IMR-90 (cell line): ENCODE data around the gene PRL. TPM values are rescaled to one million over a fixed set of nuclear protein-coding genes. Genes with fewer than 3 reads are reported as not detected.

Source experiments
- ATAC-seq: fragments of 200-7000 bp; cut with Tn5 transposase; 2 replicates; pipeline ENCODE4 v1.9.1; 2020; ENCODE audit warnings: low read depth, mild to moderate bottlenecking, moderate library complexity
- BruUV-seq: library from RNA; stranded (reverse); fragments of 400-500 nt; replicated peaks from 2 replicates; lab custom pipeline; 2021; lab: Mats Ljungman, UMichigan
- CTCF ChIA-PET: fragments of 300-600 bp; formaldehyde crosslinking; extraction: SDS; loops from one replicate; lab custom pipeline; 2021; ENCODE audit warnings: antibody characterized with exemption; lab: Yijun Ruan, JAX
- POLR2A ChIA-PET: fragments of 300-600 bp; sonication (Branson Sonifier 250); formaldehyde crosslinking; loops from one replicate; lab custom pipeline; 2022; ENCODE audit warnings: antibody characterized with exemption; ENCODE audit not compliant: unreplicated experiment; lab: Charles Lee
- DNase-seq: peaks from one replicate; pipeline ENCODE4 v3.0.0; 2013
- H2AFZ ChIP-seq: replicated peaks from 2 replicates; pipeline ENCODE3; 2013; ENCODE audit warnings: low read length, mild to moderate bottlenecking; ENCODE audit not compliant: poor library complexity
- H2AK5ac ChIP-seq: 2 replicates; pipeline ENCODE4 v1.6.1; 2013; ENCODE audit warnings: low read depth, low read length, inconsistent platforms
- H2AK9ac ChIP-seq: replicated peaks from 2 replicates; pipeline ENCODE3; 2013; ENCODE audit warnings: mild to moderate bottlenecking, low read depth, low read length, moderate library complexity; ENCODE audit not compliant: poor library complexity
- H2BK120ac ChIP-seq: 2 replicates; pipeline ENCODE4 v1.6.1; 2013; ENCODE audit warnings: low read depth, low read length, inconsistent platforms
- H2BK15ac ChIP-seq: 3 replicates; pipeline ENCODE4 v1.6.1; 2013; ENCODE audit warnings: low read depth, low read length, inconsistent platforms
- H2BK20ac ChIP-seq: 2 replicates; pipeline ENCODE4 v1.6.1; 2013; ENCODE audit warnings: low read depth, mild to moderate bottlenecking, inconsistent platforms, low read length, moderate library complexity
- H2BK5ac ChIP-seq: 2 replicates; pipeline ENCODE4 v1.6.1; 2013; ENCODE audit warnings: mild to moderate bottlenecking, low read depth, low read length, inconsistent platforms; ENCODE audit not compliant: poor library complexity, severe bottlenecking
- H3K14ac ChIP-seq: replicated peaks from 2 replicates; pipeline ENCODE4 v1.6.1; 2013; ENCODE audit warnings: low read depth, low read length, inconsistent platforms
- H3K18ac ChIP-seq: 2 replicates; pipeline ENCODE4 v1.6.1; 2013; ENCODE audit warnings: low read depth, low read length, control low read depth
- H3K23ac ChIP-seq: 2 replicates; pipeline ENCODE4 v1.6.1; 2013; ENCODE audit warnings: low read depth, low read length, inconsistent platforms
- H3K27ac ChIP-seq: 2 replicates; pipeline ENCODE4 v1.5.1; 2013; ENCODE audit warnings: mild to moderate bottlenecking, control low read depth, low read length; ENCODE audit not compliant: insufficient read depth
- H3K27me3 ChIP-seq: 2 replicates; pipeline ENCODE4 v1.6.1; 2013; ENCODE audit warnings: low read length; ENCODE audit not compliant: control insufficient read depth, insufficient read depth
- H3K36me3 ChIP-seq: 2 replicates; pipeline ENCODE4 v1.6.1; 2013; ENCODE audit warnings: low read length, mixed read lengths; ENCODE audit not compliant: control insufficient read depth, insufficient read depth
- H3K4ac ChIP-seq: 2 replicates; pipeline ENCODE4 v1.6.1; 2013; ENCODE audit warnings: low read depth, low read length, inconsistent platforms
- H3K4me1 ChIP-seq: 2 replicates; pipeline ENCODE4 v1.6.1; 2013; ENCODE audit warnings: low read length, mixed read lengths; ENCODE audit not compliant: control insufficient read depth, insufficient read depth
- H3K4me2 ChIP-seq: 2 replicates; pipeline ENCODE4 v1.6.1; 2013; ENCODE audit warnings: low read depth, mild to moderate bottlenecking, control low read depth, low read length, moderate library complexity
- H3K4me3 ChIP-seq: 2 replicates; pipeline ENCODE4 v1.5.1; 2013; ENCODE audit warnings: low read depth, mild to moderate bottlenecking, control low read depth, low read length, moderate library complexity; ENCODE audit not compliant: insufficient read depth
- H3K56ac ChIP-seq: 2 replicates; pipeline ENCODE4 v1.6.1; 2013; ENCODE audit warnings: low read length, inconsistent platforms; ENCODE audit not compliant: insufficient read depth; ENCODE audit errors: extremely low read depth
- H3K79me1 ChIP-seq, 2 experiments: 2 replicates each; pipeline ENCODE4 v1.6.1; 2013; ENCODE audit warnings: low read length in 2 of 2, inconsistent platforms in 1 of 2, low read depth in 1 of 2
- H3K9ac ChIP-seq: 2 replicates; pipeline ENCODE4 v1.6.1; 2013; ENCODE audit warnings: low read depth, low read length, control low read depth
- H3K9me1 ChIP-seq: 2 replicates; pipeline ENCODE4 v1.6.1; 2013; ENCODE audit warnings: low read length, inconsistent platforms; ENCODE audit not compliant: insufficient read depth
- H3K9me3 ChIP-seq: 2 replicates; pipeline ENCODE4 v1.6.1; 2013; ENCODE audit warnings: low read length; ENCODE audit not compliant: control insufficient read depth, insufficient read depth
- H4K20me1 ChIP-seq: 2 replicates; pipeline ENCODE4 v1.6.1; 2013; ENCODE audit warnings: low read length, inconsistent platforms; ENCODE audit not compliant: insufficient read depth
- H4K5ac ChIP-seq: 2 replicates; pipeline ENCODE4 v1.6.1; 2013; ENCODE audit warnings: mild to moderate bottlenecking, low read depth, low read length, control low read depth
- H4K8ac ChIP-seq, 2 experiments: 2 replicates each; pipeline ENCODE4 v1.6.1; 2013; ENCODE audit warnings: low read depth in 2 of 2, low read length in 2 of 2, control low read depth in 1 of 2, inconsistent platforms in 1 of 2
- H4K91ac ChIP-seq: 2 replicates; pipeline ENCODE4 v1.6.1; 2013; ENCODE audit warnings: low read depth, low read length, inconsistent platforms; ENCODE audit not compliant: insufficient read depth
- CHD1 ChIP-seq: IDR thresholded peaks from 2 replicates; pipeline ENCODE4 v1.6.1; 2012; ENCODE audit warnings: low read depth, low read length, improper control_type of control experiment
- FOS ChIP-seq: fragments of 150-350 bp; IDR thresholded peaks from 2 replicates; pipeline ENCODE4 v1.6.1; 2016; ENCODE audit warnings: low read depth, low read length
- MAFK ChIP-seq: IDR thresholded peaks from 2 replicates; pipeline ENCODE4 v1.6.1; 2012; ENCODE audit warnings: low read depth, low read length, improper control_type of control experiment
- MAZ ChIP-seq: IDR thresholded peaks from 2 replicates; pipeline ENCODE4 v1.6.1; 2012; ENCODE audit warnings: low read depth, mild to moderate bottlenecking, low read length, improper control_type of control experiment, moderate library complexity, borderline replicate concordance
- NFE2L2 ChIP-seq: fragments of 150-350 bp; IDR thresholded peaks from 2 replicates; pipeline ENCODE4 v1.6.1; 2016; ENCODE audit warnings: low read depth, mild to moderate bottlenecking, low read length
- POLR2A ChIP-seq: IDR thresholded peaks from 2 replicates; pipeline ENCODE4 v1.6.1; 2012; ENCODE audit warnings: mild to moderate bottlenecking, low read depth, low read length
- RAD21 ChIP-seq: IDR thresholded peaks from 2 replicates; pipeline ENCODE4 v1.6.1; 2012; ENCODE audit warnings: low read length, improper control_type of control experiment
- RCOR1 ChIP-seq: IDR thresholded peaks from 2 replicates; pipeline ENCODE4 v1.6.1; 2012; ENCODE audit warnings: mild to moderate bottlenecking, low read length, improper control_type of control experiment; ENCODE audit not compliant: insufficient replicate concordance
- RFX5 ChIP-seq: IDR thresholded peaks from 2 replicates; pipeline ENCODE4 v1.8.0; 2012; ENCODE audit warnings: low read depth, mild to moderate bottlenecking, low read length, moderate library complexity
- SMC3 ChIP-seq: fragments of 150-350 bp; IDR thresholded peaks from 2 replicates; pipeline ENCODE4 v1.6.1; 2016; ENCODE audit warnings: low read depth, mild to moderate bottlenecking, antibody characterized with exemption, low read length, moderate library complexity
- WGBS, 2 experiments: methylation state at CpG; one replicate each; pipeline versions ENCODE4 v1.1.5 to v1.1.7; 2013; ENCODE audit warnings: missing lambda C conversion rate in 2 of 2; ENCODE audit not compliant: insufficient read length in 1 of 2; ENCODE audit errors: extremely low coverage in 2 of 2; 5-methylcytosine and 5-hydroxymethylcytosine counted together
- dilution Hi-C: fragments of 300-500 bp; cut with HindIII; formaldehyde crosslinking; loops from one replicate; pipeline ENCODE4 v1.14.3; 2018; ENCODE audit warnings: low sequenced_read_pairs; ENCODE audit not compliant: unreplicated experiment
- in situ Hi-C: fragments of 300-500 bp; cut with MboI; formaldehyde crosslinking; loops from 3 replicates; pipeline ENCODE4 v1.14.3; 2019; ENCODE audit warnings: low sequenced_read_pairs, inconsistent platforms, mixed read lengths
- intact Hi-C: fragments of 100-400 bp; cut with micrococcal nuclease; formaldehyde crosslinking; loops from 2 replicates; pipeline ENCODE4 v1.10.0; 2022
- polyA plus RNA-seq, 3 experiments: library from polyadenylated mRNA; depleted of rRNA; stranded (reverse); fragments of >200 nt; gene quantifications; 2 replicates each; pipeline ENCODE4 v1.2.3, GENCODE V29; 2012; ENCODE audit warnings: low replicate concordance in 1 of 3
- total RNA-seq: library from RNA; depleted of rRNA; stranded (reverse); fragments of >200 nt; gene quantifications from 2 replicates; pipeline ENCODE4 v1.2.3, GENCODE V29; 2012
- TF ChIP-seq, protein P1 (sequence below): conservative IDR thresholded peaks from 2 replicates; pipeline ENCODE4 v1.5.1; 2012; ENCODE audit warnings: mild to moderate bottlenecking, low read depth, low read length, improper control_type of control experiment
- TF ChIP-seq, protein P2 (sequence below): fragments of 150-350 bp; IDR thresholded peaks from 2 replicates; pipeline ENCODE4 v1.6.1; 2017; ENCODE audit warnings: mild to moderate bottlenecking, antibody characterized with exemption, low read length, low read depth
- TF ChIP-seq, protein P3 (sequence below): fragments of 150-350 bp; IDR thresholded peaks from 2 replicates; pipeline ENCODE4 v1.6.1; 2016; ENCODE audit warnings: low read depth, mild to moderate bottlenecking, low read length, moderate library complexity, borderline replicate concordance

Gene PRL
- total and polyA plus RNA-seq, 2 of the 4 experiments (the other 2 are of a cell fraction) = not detected

DNA sequence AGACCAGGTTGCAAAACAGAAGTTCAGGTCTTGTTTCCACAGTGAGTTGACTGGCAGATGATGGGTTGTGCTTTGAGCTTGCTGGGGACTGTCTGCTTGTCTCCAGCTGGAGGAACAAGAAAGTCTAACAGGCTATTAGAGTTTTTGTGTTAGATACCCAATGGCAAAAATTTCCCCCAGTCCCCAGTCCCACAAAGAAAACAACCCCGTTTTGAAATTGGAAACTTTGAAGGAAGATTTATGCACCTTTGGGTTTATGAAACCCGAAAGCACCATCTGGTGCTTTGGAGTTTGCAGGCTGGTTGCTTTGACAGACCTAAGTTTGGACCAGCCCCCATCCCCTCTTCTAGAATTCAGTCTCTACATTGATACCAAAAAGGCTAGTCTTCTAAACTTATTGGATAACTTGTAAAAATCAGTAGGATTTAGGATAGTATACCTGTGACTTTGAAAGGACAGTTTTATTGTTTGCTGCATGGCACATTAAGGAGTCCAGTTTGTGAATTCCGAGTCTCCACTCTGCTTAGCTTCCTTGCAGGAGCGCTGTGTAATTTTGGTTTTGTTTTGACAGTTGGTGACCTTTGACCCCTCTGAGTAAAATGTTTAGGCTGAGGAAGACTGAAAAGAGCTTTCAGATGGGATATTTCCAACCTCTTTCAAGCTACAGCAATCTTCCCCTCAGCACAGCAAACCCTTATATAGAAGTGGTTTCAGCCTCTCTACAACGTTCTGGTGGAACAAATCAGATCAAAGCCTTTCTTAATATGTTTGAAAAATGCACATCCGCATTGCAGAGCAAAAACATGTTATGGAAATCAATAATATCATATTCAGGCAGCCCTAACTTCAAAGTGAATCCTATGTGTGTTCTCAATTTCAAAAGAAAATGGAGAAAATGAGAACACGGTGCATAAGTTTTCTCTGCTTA, 25.5 kb upstream of the PRL start:
- WGBS, 2 experiments = 75% methylated on average over 1 of the region's 7 CpGs; no CpG with 5 or more reads in 1 of the 2 experiments
- H3K9me1 ChIP-seq = no peaks in the 10 kb centered on the region
- no peak overlapping the region for H3K27ac ChIP-seq
- peak overlapping the region in 1 of 2 experiments; percentile 43; a peak in 1 of 4 replicates for H4K8ac ChIP-seq
- DNase-seq (peak; percentile 65), ATAC-seq (peak; percentile 48)
- no peak overlapping the region; the same call in none of the 2 replicates for H3K14ac ChIP-seq
- peak overlapping the region; percentile 22; the same call in 1 of the 2 replicates for H3K56ac ChIP-seq
- peaks cover 15% of the 10 kb centered on the region for H3K4me1 ChIP-seq
- ChIA-PET CTCF (no interaction called here), POLR2A (no interaction called here)
- peak overlapping the region; percentile 70; the same call in 1 of the 2 replicates for H3K18ac ChIP-seq
- H4K5ac ChIP-seq = peak overlapping the region; percentile 63; the same call in 1 of the 2 replicates
- intact Hi-C loops (loop anchor here (5.0 to 10.0 kb wide), 3 partner anchors 175 to 552 kb away; no protein-coding TSS in a partner anchor), in situ Hi-C loops (no loop called here), dilution Hi-C loops (no loop called here)
- H3K79me1 ChIP-seq = no peaks in the 10 kb centered on the region
- H2AFZ ChIP-seq = no peak overlapping the region
- no peaks in the 10 kb centered on the region for H4K20me1 ChIP-seq
- peak overlapping the region; percentile 5; the same call in 1 of the 2 replicates for H2BK120ac ChIP-seq
- H2AK5ac ChIP-seq = no peak overlapping the region
- no peak overlapping the region for H2AK9ac ChIP-seq
- no TSS peak for BruUV-seq
- 0 out of 3 replicates have a peak overlapping the region, but pooled peaks have one; percentile 35 for H2BK15ac ChIP-seq
- peak overlapping the region; percentile 66; the same call in 1 of the 2 replicates for H4K91ac ChIP-seq
- no peak overlapping the region for H2BK5ac ChIP-seq
- no peak overlapping the region for H3K4me3 ChIP-seq
- peak overlapping the region; percentile 38 for H2BK20ac ChIP-seq
- H3K36me3 ChIP-seq = no peaks in the 10 kb centered on the region
- no peak overlapping the region for H3K9ac ChIP-seq
- no peaks in the 10 kb centered on the region for H3K27me3 ChIP-seq
- H3K23ac ChIP-seq = peak overlapping the region; percentile 8; the same call in 1 of the 2 replicates
- 0 out of 2 replicates have a peak overlapping the region, but pooled peaks have one; percentile 46 for H3K4ac ChIP-seq
- peaks cover 2% of the 10 kb centered on the region; the same call in 1 of the 2 replicates for H3K9me3 ChIP-seq
- H3K4me2 ChIP-seq = no peak overlapping the region
- TF ChIP-seq, protein P1, sequence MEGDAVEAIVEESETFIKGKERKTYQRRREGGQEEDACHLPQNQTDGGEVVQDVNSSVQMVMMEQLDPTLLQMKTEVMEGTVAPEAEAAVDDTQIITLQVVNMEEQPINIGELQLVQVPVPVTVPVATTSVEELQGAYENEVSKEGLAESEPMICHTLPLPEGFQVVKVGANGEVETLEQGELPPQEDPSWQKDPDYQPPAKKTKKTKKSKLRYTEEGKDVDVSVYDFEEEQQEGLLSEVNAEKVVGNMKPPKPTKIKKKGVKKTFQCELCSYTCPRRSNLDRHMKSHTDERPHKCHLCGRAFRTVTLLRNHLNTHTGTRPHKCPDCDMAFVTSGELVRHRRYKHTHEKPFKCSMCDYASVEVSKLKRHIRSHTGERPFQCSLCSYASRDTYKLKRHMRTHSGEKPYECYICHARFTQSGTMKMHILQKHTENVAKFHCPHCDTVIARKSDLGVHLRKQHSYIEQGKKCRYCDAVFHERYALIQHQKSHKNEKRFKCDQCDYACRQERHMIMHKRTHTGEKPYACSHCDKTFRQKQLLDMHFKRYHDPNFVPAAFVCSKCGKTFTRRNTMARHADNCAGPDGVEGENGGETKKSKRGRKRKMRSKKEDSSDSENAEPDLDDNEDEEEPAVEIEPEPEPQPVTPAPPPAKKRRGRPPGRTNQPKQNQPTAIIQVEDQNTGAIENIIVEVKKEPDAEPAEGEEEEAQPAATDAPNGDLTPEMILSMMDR = no peak
- no peak for TF ChIP-seq POLR2A
- TF ChIP-seq MAFK = no peak
- TF ChIP-seq FOS = no peak
- TF ChIP-seq NFE2L2 = no peak
- TF ChIP-seq RAD21 = no peak
- no peak for TF ChIP-seq RFX5
- TF ChIP-seq SMC3 = no peak
- TF ChIP-seq MAZ = no peak
- TF ChIP-seq, protein P2, sequence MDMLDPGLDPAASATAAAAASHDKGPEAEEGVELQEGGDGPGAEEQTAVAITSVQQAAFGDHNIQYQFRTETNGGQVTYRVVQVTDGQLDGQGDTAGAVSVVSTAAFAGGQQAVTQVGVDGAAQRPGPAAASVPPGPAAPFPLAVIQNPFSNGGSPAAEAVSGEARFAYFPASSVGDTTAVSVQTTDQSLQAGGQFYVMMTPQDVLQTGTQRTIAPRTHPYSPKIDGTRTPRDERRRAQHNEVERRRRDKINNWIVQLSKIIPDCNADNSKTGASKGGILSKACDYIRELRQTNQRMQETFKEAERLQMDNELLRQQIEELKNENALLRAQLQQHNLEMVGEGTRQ = no peak
- TF ChIP-seq CHD1 = no peak
- TF ChIP-seq, protein P3, sequence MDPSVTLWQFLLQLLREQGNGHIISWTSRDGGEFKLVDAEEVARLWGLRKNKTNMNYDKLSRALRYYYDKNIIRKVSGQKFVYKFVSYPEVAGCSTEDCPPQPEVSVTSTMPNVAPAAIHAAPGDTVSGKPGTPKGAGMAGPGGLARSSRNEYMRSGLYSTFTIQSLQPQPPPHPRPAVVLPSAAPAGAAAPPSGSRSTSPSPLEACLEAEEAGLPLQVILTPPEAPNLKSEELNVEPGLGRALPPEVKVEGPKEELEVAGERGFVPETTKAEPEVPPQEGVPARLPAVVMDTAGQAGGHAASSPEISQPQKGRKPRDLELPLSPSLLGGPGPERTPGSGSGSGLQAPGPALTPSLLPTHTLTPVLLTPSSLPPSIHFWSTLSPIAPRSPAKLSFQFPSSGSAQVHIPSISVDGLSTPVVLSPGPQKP = no peak
- TF ChIP-seq RCOR1 = no peak
